NCI-H2081 (cell line): ENCODE results near the gene RAPGEF5.

ENCODE experiments used
- DNase-seq, 2 experiments: peaks; one replicate each; lab custom pipeline; 2025; lab: John Stamatoyannopoulos, UW

The RAPGEF5 gene

DNA sequence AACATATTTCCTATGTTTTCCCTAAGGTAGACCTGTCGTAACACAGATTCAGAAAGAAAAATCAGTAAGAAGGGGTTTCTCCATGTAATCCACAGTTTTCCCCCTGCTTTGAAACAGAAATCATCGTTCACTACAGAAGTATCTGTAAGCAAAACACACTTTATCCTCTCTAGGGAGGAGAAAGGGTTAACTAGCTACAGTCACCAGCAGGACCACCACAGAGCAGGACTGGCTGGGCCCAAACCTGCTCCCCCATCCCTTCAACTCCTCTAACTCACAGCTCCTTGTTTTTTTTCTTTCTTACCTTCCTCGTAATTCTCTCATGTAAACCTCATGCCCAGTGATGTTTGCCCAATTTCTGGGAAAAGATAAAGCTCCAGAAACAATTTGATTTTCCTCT is 167.7 kb downstream of the RAPGEF5 start:
- no peak for DNase-seq

DNA sequence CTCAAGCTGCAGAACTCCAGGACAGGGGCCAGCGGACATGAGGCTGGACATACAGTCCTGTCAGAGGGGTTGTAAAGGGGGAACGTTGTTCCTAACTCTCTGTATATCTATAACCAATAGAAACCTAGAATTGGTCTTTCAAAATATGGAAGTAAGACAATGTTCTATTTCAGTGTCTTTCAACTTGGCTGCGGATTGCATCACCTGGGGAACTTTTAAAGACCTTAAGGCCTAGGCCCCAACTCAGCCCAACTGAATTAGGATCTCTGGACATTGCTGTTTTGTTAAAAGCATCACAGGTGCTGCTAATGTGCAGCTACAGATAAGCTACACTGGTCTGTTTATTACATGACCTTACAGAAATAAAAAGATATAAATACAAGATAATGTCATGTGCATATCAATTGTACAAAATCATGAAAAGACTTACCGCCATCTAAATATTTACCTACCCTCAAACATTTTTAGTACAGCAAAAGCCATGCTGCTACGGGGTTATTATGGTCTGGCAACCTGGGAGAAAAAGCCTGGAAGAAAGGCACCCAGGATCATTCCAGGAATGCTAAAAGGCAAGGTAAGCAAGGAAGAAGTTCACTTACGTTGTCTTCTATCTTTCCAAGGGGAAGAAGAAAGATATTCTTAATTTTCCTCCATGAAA is 169.1 kb downstream of the RAPGEF5 start:
- no peak for DNase-seq

DNA sequence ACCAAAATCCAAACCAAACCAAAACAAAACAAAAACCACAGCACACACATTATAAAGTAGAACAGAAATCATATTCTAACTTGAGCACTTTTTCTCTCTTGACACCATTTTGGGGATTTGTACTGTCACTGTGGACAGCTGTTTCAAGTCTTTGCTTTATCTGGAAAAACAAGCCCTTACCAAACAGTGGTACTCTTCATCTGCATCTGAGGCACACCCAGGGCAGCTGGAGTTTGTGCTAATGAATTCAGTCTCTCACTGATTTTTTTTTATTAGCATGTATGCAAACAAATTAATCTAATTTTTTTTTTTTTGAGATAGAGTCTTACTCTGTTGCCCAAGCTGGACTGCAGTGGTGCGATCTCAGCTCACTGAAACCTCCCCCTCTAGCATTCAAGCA is 171.4 kb downstream of the RAPGEF5 start:
- no peak for DNase-seq

DNA sequence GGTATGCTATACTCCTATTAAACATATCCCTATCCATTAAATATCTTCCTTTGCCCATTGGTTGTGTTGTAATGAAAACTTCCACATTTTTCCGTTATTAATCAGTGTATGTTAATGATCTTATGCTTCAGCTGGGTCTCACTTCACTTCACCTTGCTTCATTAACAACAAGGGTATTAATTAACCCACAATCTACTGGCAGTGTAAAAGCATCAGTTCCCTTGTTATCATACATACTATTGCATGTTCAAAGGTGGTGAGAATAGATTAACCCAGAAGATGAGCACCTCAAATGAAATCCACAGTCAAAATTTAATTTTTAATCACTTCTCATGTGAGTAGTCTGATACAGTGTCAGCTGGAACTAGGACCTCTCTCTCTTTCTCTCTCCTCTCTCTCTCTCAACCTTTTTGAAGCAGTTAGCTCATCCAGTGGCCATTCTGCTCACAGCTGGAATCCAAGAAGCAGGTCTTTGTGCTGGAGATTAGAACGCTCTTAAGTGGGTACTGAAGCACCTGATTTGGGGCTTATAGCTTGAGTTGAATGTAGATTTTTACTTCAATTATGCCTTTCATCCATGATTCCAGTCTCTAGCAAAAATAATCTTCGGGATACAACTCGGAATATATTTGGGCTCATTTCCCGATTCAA is 172.3 kb downstream of the RAPGEF5 start:
- no peak for DNase-seq

DNA sequence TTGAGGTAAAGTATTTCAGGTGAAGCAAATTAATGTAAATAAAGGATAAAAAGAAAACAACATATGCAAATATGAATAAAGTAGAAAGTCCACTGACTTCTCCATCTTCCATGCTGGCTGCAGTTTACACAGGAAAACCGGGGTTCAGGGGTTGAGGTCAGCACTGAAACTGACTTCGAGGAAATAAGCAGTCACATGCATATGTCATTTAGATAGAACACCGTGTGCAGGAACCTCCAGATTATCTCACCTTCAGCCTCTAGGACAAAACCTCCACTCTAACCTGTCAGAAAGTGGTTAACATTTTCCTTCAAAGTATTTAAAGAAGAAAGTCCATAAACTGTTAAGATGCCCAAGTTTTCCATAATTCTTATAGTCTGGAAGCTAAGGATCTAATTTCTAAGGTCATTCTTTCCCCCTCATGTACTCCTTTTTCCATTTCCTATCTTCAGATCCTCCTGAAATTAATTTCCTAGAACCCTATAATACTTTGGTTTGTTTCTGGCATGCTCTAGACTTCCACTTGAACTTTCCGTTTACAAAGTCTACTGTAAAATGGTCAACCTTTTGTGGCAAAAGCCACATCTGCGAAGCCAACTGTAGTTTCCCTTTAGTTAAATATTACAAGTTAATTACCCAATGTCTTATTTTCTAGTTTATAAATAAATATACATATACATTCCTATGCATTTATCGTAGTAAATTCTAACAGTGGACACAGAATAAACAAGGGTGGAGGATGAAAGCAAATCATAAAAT is 173.3 kb downstream of the RAPGEF5 start:
- DNase-seq: no peak

DNA sequence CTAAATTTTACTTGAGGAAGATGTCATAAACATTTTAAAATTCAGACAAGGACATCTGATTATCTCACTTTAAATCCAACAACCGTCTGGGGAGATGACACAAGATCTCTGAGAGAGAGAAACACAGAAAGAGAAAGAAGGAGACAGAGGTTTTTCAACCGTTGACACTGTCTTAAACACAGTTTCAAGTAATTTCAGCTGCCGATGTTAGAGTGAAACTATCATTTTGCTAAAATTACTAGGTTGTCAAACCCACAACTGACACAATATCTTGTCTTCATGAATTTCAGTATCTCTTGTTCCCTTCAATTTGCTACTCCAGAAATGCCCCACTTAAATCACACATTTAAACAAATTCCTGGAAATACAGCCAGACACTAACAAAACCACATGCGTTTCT is 174.8 kb downstream of the RAPGEF5 start:
- no peak for DNase-seq

DNA sequence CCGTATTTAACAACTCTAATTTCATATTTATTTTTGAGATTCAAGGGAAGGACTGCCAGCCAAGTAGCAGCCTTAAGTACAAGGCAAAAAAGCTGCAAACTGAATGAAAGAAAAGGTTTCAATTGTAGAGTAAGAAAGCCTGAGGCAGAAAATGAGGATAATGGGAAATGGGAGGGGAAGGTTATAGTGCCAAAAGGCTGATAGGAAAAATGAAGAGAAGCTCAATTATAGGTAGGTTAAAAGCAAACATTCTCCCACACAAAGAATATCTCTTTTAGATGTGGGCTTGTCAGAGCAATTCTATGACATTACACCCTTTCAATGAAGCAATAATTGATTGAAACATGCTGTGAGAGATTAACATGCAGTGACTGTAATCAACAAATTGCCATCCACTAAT is 175.3 kb downstream of the RAPGEF5 start:
- DNase-seq: peak; percentile 57 to 81

DNA sequence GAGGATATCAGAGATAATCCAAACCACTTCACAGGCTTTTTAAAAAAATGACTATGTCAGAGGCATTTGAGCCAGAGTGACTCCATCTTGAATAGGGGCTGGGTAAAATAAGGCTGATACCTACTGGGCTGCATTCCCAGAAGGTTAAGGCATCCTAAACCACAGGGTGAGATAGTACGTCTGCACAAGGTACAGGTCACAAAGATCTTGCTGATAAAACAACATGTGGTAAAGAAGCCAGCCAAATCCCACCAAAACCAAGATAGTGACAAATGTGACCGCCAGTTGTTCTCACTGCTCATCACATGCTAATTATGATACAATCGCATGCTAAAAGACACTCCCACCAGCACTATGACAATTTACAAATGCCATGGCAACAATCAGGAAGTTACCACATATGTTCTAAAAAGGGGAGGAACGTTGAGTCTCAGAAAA is 177.5 kb downstream of the RAPGEF5 start:
- no peak for DNase-seq

DNA sequence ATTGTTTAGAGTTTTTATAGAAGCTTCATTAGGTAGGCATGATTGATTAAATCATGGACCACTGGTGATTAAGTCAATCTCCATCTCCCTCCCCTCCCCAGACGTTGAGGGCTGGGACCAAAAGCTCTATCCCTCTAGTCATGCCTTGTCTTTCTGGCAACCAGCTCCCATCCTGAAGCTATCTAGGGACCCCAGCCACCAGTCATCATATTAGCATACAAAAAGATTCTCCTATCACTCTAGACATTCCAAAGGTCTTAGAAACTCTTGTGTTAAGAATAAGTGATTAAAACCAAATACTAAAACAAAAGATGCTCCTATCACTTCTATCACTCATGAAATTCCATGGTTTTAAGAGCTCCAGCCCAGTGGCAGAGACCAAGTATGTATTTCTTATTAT is 178.2 kb downstream of the RAPGEF5 start:
- no peak for DNase-seq

DNA sequence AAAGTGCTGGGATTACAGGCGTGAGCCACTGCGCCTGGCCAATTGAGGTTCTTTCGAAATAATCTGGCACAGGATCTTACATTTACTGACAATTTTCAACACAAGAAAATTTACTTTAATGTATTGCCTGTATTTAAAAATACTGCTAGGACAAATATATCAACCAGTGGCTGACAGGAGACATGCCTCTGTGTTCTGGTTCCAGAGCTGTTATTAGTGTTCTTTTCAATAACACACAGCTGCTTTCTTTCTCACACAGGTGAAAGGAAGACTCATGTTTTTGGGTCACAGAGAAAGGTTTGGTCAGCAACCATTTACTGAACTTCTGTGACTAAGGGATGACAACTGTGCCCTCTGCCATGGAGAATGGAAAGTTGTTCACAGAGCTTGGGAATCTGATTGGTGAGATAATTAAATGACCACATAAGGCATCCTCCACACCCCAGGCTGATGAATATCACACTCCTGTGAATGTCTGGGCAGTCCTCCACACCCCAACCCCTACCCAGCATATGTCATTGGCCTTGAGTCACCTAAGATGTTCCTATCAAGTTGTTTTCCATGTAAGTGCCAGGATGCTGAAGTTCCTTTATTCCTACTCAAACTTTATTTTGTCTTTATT is 180.1 kb downstream of the RAPGEF5 start:
- no peak for DNase-seq

DNA sequence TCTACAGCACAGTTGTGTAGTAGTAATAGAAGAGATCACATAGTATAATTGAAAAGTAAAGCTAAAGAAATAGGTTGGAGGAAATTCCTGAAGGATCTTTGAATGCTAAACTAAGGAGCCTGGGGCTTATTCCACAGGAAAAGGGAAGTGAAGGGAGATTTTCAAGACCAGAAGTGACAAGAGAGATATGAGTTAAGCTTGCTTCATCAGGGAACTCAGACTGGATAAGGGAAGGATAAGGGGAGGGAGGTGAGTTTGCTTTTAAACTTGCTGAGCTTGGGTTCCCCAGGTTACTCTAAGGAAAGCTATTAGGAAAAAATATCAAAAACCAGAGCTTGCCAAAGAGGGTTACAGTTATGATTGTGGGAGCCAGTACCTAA is 182.4 kb downstream of the RAPGEF5 start:
- no peak for DNase-seq

DNA sequence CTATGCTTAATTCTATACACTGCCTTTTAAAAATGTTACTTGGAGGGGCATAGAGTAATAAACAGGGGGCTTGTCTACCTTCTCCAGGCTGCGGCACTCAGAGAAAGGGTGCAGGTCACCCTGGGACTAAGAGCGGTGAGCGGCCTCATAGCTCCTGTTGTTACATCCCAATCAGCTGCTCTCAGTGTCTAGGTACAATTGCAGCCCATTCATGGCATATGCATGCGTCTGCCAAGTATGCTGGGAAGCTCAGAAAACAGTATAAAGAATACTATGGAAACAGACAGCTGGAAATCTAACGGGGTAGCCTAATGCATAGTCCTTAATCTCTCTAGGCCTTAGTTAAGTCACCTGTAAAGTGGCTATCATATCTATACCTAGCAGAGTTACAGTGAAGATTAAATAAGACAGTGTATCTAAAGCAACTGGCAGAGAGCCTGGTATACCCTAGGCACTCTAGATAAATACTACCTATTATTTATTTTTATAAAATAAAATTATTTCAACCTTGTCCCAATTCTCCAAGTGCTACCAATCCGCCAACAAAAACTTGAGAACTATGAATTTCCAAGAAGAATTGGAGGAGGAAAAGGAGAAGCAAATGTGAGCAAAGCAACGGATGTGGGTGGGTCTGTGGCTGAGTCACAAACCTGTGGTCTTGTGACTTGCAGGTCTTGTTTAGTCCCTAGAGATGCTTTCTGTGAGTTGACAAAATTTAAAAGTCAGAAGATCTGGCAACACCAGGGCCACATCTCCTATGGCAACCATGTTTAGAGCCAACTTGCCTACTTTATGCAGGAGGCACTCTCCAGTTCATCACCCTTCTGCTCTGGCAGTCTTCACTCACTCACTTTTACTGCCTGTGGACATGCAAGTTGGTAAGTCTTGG is 183.0 kb downstream of the RAPGEF5 start:
- no peak for DNase-seq

DNA sequence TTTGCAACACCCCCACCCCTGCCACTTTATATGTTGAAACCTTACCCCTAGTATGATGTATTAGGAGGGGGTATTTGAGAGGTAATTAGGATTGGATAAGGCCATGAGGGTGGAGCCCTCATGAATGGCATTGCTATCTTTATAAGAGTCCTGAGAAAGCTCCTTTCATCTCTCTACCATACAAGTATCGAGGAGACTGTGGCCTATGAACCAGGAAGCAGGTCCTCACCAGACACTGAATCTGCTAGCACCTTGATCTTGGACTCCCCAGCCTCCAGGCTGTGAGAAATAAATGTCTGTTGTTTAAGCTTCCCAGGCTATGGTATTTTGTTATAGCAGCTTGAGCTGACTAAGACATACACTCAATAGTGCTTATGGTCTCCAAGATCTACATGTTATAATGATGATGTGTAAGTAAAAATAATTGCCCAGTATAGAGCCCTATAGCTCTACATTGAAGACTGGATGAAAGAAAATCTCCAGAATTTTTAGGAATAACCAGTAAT is 188.8 kb downstream of the RAPGEF5 start:
- DNase-seq: no peak

DNA sequence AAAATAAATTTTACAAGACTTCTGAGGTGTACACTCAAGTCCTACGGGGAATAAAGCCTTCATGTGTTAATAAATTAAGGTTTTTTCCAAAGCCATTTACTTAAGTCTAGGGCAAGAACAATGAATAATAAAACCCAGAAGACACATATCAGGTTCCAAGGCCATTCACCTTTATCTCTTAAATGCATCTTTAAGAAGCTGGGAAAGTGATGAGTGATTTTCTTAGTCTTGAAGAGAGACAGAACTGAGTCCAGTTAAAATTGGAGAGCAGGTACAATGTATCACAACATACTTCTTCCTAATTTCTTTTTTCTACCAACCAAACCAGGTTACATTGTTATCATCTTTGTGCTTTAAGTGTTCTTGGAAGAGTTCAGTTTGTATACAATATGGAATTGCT is 189.5 kb downstream of the RAPGEF5 start:
- no peak for DNase-seq

DNA sequence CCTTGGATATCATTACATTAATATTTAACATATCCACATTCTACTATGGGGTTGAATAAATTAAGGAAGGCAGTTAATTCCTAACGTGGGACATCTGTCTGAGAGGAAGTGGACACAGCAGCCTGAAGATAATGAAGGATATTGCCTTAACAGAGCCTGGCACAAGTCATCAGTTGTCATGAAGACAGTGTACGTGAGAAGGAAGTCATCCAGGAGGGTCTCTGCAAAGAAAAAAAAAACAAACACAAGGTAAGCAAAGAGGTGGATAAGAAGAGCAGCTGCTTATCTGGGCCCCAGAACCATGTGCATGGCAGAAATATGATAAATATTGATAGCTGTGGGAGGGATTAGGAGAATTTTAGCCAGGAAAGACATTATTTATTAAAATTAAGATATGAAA is 190.0 kb downstream of the RAPGEF5 start:
- no peak for DNase-seq

DNA sequence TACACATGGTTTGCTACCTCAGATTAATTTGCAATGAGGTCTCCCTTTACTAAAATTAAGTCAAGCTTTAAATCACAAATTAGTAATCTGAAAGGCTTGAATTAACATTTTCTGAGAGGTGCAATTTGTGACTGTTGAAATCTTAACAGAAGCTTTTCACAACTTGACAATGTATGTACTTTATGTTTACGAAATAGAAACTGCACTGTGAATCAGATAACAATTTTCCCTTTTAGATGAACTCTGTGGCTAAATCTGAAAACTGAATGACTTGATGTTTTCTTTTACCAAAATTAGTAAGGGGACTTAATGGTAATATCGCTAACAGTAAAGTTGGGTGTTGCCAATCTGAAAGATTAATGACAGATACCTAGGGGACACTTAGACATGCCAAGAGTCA is 197.6 kb downstream of the RAPGEF5 start:
- no peak for DNase-seq

DNA sequence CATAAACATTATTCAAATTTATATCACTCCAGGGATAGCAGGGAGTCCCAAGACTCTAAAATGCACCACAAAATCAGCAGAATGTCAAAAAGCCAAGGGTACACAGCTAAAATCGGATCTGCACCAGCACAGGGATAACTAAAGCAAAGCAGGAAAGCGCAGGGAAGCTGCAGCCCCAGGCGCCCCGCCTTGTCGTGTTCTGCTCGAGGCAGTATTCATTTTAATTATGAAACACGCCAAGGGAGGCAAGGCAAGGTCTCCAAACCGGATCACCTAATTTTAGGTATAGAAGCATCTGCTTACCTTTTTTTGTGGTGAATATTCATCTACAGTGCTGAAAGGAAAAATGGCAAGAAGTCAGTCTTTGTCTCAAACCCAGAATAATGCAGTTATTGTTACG is 199.4 kb downstream of the RAPGEF5 start:
- no peak for DNase-seq

DNA sequence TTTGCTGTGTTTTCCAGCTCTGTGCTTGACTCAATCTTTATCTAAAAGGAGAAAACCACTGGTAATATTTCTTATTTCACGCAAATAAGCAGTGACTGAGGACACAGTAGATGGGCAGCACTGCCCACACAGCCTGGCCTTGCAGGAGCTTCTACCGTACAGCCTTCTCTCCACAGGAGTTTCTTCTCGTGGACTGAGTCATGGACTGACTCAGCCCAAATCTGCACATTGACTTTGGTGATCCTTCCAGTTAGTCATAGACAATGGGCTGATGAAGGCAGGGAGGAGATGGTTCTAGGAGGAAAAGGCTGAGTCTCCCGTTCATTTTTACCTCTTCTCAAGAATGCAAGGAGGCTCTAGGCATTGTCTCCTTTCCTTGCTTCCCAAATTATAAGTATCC is 200.7 kb downstream of the RAPGEF5 start:
- DNase-seq: no peak

DNA sequence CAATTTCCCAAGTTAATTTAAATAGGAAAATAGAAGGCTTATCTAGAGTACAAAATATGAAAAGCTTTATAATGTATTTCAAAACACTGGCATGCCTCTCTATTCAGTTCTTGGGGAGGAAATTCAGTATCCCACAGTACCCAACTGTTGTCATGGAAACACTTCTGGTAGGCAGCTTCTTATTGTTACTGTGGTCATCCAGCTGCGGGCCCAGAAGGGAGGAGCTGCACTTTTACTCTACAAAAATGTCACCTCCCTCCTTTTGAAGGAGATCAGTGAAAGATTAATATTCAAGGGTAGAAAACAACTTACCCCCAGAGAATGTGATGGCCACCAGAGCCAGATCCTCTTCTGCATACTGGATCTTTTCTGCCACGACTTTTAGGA is 202.8 kb downstream of the RAPGEF5 start:
- DNase-seq: no peak

DNA sequence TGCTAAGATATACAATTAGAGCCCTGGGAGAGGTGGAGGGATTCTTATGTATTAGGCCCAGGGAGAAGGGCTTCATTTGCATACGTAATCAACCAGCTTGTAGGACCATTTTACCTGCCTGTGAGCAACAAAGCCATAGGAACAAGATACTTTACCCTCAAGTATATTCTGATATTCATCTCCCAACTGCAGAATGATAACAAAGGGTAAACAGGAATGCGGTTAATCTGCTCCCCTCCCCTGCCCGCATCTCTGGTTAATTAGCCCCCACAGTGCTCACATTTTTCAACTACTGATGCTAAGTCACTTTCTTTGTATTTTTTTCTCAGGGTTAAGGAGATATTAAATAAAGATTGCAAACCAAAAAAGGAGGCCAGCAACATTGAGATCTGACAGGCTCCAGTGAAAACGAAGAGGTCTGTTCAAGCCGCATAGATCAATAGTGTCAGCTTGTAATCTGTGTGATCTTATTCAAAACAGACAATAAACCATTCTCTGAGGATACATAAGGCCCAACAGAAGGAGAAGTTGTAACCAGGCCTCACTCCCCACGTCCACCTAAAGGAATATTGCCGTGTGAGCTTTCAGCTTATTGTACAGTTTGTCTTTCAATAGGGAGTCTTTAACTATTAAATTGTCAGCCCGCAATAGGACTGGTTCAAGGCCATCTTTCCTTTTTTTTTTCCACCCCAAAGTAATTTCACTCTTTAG is 203.4 kb downstream of the RAPGEF5 start:
- no peak for DNase-seq

DNA sequence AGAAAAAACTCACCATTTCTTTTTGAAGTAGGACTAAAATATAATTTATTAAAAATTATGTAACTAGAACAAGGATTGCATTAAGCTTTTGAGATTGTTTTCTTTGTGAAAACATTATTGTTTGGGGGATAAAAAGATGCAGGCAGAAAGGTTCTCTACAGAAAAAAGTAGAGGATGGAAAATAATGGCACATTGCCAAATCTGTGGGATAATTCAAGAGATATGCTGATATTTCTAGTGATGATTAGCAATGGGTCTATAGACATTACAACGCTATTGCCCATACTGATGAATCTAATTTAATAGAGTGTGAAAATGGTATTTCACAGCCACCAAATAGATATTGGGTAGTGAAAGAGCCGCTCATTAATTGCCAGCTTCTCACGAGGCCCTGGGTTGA is 204.3 kb downstream of the RAPGEF5 start:
- DNase-seq: no peak
